Measurements from ENCODE around the gene SLC27A6.

The SLC27A6 gene

GRCh38 chr5:129078247-129078646, 113.0 kb downstream of the SLC27A6 start:
- Histone ChIP-seq H3K27ac (ENCODE audit: low read depth, low read length) (no peak overlapping the region), H3K27me3 (ENCODE audit: control insufficient read depth, insufficient read depth, low read length) (no peaks in the 10 kb centered on the region), H3K4me1 (ENCODE audit: control insufficient read depth, insufficient read depth, low read length) (no peaks in the 10 kb centered on the region), H3K4me3 (ENCODE audit: low read length) (no peak overlapping the region), H3K36me3 (ENCODE audit: control insufficient read depth, insufficient read depth, low read length) (no peaks in the 10 kb centered on the region), H3K9ac (ENCODE audit: low read length) (no peak overlapping the region)

GRCh38 chr5:129078660-129079059, 113.4 kb downstream of the SLC27A6 start:
- Histone ChIP-seq H3K9ac (ENCODE audit: low read length) (no peak overlapping the region), H3K27me3 (ENCODE audit: control insufficient read depth, insufficient read depth, low read length) (no peaks in the 10 kb centered on the region), H3K4me3 (ENCODE audit: low read length) (no peak overlapping the region), H3K27ac (ENCODE audit: low read depth, low read length) (no peak overlapping the region), H3K4me1 (ENCODE audit: control insufficient read depth, insufficient read depth, low read length) (no peaks in the 10 kb centered on the region), H3K36me3 (ENCODE audit: control insufficient read depth, insufficient read depth, low read length) (no peaks in the 10 kb centered on the region)

GRCh38 chr5:129079496-129079895, 114.2 kb downstream of the SLC27A6 start:
- Histone ChIP-seq H3K4me1 (ENCODE audit: control insufficient read depth, insufficient read depth, low read length) (no peaks in the 10 kb centered on the region), H3K9ac (ENCODE audit: low read length) (no peak overlapping the region), H3K36me3 (ENCODE audit: control insufficient read depth, insufficient read depth, low read length) (no peaks in the 10 kb centered on the region), H3K27ac (ENCODE audit: low read depth, low read length) (no peak overlapping the region), H3K4me3 (ENCODE audit: low read length) (no peak overlapping the region), H3K27me3 (ENCODE audit: control insufficient read depth, insufficient read depth, low read length) (no peaks in the 10 kb centered on the region)

- Histone ChIP-seq H3K9ac (ENCODE audit: low read length) (no peak overlapping the region), H3K4me3 (ENCODE audit: low read length) (no peak overlapping the region), H3K4me1 (ENCODE audit: control insufficient read depth, insufficient read depth, low read length) (no peaks in the 10 kb centered on the region), H3K36me3 (ENCODE audit: control insufficient read depth, insufficient read depth, low read length) (no peaks in the 10 kb centered on the region), H3K27me3 (ENCODE audit: control insufficient read depth, insufficient read depth, low read length) (no peaks in the 10 kb centered on the region), H3K27ac (ENCODE audit: low read depth, low read length) (no peak overlapping the region)
Observed at GRCh38 chr5:129080766-129081165, 115.5 kb downstream of the SLC27A6 start.

GRCh38 chr5:129082225-129083136, 117.2 kb downstream of the SLC27A6 start:
- Histone ChIP-seq H3K27ac (ENCODE audit: low read depth, low read length) (no peak overlapping the region), H3K4me1 (ENCODE audit: control insufficient read depth, insufficient read depth, low read length) (no peaks in the 10 kb centered on the region), H3K9ac (ENCODE audit: low read length) (no peak overlapping the region), H3K36me3 (ENCODE audit: control insufficient read depth, insufficient read depth, low read length) (no peaks in the 10 kb centered on the region), H3K27me3 (ENCODE audit: control insufficient read depth, insufficient read depth, low read length) (no peaks in the 10 kb centered on the region), H3K4me3 (ENCODE audit: low read length) (no peak overlapping the region)

All from rectal smooth muscle tissue (tissue), 1 donor.